ENCODE data around the gene VSIG10L2. TPM values are rescaled to one million over a fixed set of nuclear protein-coding genes. Genes with fewer than 3 reads are reported as not detected.

Gene VSIG10L2
- total and polyA plus RNA-seq, 12 donors, result 0.15 to 0.38 (median 0.35) TPM; not detected in 9

DNA sequence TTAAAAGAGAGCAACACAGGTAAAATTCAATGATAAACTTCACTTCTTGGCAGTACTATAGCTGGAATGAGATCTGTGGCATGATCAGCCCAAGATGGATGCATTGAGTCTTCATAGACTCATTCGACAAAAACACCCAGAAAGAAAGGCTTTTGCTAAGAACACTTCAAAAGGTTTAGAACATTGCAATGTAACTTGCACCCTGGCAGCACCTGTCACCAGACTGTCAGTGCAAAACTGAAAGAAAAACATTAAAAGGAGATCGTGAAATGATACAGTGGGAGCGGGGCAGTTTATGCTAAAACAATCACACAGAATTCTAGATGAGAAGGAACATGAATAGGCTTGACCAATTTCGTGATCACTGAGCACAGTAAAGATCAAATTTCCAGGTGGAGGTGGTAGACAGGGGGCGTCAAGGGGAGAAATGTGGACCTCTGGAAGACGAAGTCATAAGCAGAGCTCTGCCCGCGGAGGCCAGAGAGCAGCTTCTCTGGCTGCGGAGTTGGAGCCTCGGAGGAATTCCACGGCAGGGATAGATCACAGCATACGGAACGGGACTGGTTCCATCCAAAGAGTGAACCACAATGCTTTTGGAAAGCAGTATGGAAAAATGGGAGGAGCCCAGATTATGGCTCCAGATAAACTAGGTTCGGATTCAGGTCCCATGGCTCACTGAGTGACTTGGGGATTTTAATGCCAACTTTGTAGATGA, 11.9 kb downstream of the VSIG10L2 start:
- H3K27ac ChIP-seq, result no peak overlapping the region
- DNase-seq (no peak), ATAC-seq (no peak)
- H3K36me3 ChIP-seq, result peaks cover 0 to 33% (median 0%) of the 10 kb centered on the region in 9 donors
- TF ChIP-seq, protein P1, sequence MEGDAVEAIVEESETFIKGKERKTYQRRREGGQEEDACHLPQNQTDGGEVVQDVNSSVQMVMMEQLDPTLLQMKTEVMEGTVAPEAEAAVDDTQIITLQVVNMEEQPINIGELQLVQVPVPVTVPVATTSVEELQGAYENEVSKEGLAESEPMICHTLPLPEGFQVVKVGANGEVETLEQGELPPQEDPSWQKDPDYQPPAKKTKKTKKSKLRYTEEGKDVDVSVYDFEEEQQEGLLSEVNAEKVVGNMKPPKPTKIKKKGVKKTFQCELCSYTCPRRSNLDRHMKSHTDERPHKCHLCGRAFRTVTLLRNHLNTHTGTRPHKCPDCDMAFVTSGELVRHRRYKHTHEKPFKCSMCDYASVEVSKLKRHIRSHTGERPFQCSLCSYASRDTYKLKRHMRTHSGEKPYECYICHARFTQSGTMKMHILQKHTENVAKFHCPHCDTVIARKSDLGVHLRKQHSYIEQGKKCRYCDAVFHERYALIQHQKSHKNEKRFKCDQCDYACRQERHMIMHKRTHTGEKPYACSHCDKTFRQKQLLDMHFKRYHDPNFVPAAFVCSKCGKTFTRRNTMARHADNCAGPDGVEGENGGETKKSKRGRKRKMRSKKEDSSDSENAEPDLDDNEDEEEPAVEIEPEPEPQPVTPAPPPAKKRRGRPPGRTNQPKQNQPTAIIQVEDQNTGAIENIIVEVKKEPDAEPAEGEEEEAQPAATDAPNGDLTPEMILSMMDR (IDR thresholded peaks at IDR 0.05), result no peak
- H3K27me3 ChIP-seq, result peaks cover 0 to 6% (median 0%) of the 10 kb centered on the region in 7 donors
- WGBS, 2 donors, result 87 to 92% methylated on average over 14 of the region's 14 CpGs
- intact Hi-C loops (cut with DNase I), result loop anchor here in 1 of 10 donors (10.0 kb wide), 1 partner anchor 67 kb away; no protein-coding TSS in a partner anchor
- H3K4me3 ChIP-seq, result no peak overlapping the region
- peaks cover 0 to 8% (median 4%) of the 10 kb centered on the region in 9 donors for H3K4me1 ChIP-seq
- H3K9me3 ChIP-seq, result peaks cover 0 to 13% (median 4%) of the 10 kb centered on the region in 11 donors

DNA sequence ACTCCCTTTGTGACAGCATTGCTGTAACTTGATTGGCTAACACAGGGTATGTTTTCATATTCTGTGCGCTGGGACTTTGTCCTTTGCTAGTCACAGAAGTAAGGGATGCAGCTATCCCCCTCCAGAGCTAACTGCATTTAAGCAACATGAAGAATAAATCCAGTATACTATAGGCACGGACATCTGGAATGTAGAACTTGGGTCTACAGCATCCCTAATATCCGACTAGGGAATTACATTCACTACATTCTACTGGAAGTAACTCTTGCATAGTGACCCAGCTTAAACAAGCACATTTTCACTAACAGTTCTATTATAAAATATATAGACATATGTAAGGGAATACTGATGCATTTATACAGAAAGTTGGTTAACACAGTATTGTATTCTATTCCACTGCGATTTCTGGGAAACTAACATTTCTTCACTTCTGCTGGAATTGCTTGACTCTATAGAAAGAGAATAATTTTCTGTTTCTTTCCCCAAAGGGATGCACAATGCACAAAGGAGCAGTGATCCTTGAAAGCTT, 13.1 kb downstream of the VSIG10L2 start:
- peaks cover 0 to 21% (median 7%) of the 10 kb centered on the region in 11 donors for H3K9me3 ChIP-seq
- H3K4me3 ChIP-seq, result no peak overlapping the region
- intact Hi-C loops (cut with DNase I), result loop anchor here in 1 of 10 donors (10.0 kb wide), 1 partner anchor 66 kb away; no protein-coding TSS in a partner anchor
- no peak overlapping the region for H3K27ac ChIP-seq
- WGBS, 2 donors, result 87 to 92% methylated on average over 4 of the region's 4 CpGs
- no peaks in the 10 kb centered on the region for H3K4me1 ChIP-seq
- peaks cover 0 to 37% (median 0%) of the 10 kb centered on the region in 9 donors for H3K36me3 ChIP-seq
- ATAC-seq (no peak), DNase-seq (no peak)
- TF ChIP-seq, protein P1 (IDR thresholded peaks at IDR 0.05), result no peak
- no peaks in the 10 kb centered on the region for H3K27me3 ChIP-seq

DNA sequence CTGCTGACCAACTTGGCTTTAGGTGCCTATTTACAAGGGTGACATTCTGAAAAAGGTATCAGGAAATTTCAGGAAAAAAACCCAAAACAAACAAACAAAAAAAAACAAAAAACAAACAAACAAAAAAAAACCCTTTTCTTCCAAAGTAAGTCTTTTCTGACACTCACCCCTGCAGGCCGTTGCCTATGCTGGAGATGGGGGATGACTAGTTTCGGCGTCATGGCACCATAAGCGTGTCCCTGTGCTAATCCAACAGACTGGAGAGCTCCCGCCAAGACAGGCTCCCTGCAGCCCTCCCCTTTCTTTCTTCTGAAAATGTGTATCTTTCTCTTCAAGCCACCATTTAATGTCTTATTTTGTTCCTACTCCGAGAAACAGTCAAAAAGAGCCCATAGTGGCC, 13.7 kb downstream of the VSIG10L2 start:
- TF ChIP-seq, protein P1 (IDR thresholded peaks at IDR 0.05), result no peak
- intact Hi-C loops (cut with DNase I), result loop anchor here in 1 of 10 donors (10.0 kb wide), 1 partner anchor 65 kb away; no protein-coding TSS in a partner anchor
- no peaks in the 10 kb centered on the region for H3K4me1 ChIP-seq
- WGBS, 2 donors, result 98 to 99% methylated on average over 6 of the region's 6 CpGs
- ATAC-seq, result no peak
- H3K27me3 ChIP-seq, result no peaks in the 10 kb centered on the region
- peaks cover 0 to 21% (median 7%) of the 10 kb centered on the region in 11 donors for H3K9me3 ChIP-seq
- no peak overlapping the region for H3K4me3 ChIP-seq
- no peak overlapping the region for H3K27ac ChIP-seq
- peaks cover 0 to 37% (median 0%) of the 10 kb centered on the region in 9 donors for H3K36me3 ChIP-seq
- no peak for DNase-seq

DNA sequence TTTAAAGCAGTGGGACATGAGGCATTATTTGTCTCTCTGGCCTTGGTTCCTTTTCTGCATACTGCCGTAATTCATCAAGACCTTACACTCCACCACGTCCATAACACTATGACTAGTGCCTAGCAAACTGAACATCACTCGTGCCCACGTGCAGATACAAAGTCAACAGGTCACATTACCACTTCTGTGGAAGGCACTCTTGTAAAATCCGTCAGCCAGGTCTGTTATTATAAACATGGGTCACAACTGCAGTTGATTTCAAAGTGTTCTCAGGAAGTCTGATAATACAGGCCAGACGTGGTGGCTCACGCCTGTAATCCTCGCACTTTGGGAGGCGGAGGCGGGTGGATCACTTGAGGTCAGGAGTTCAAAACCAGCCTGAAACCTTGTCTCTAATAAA, 14.1 kb downstream of the VSIG10L2 start:
- no peak overlapping the region for H3K4me3 ChIP-seq
- no peaks in the 10 kb centered on the region for H3K27me3 ChIP-seq
- H3K36me3 ChIP-seq, result peaks cover 0 to 37% (median 0%) of the 10 kb centered on the region in 9 donors
- H3K4me1 ChIP-seq, result no peaks in the 10 kb centered on the region
- TF ChIP-seq, protein P1 (IDR thresholded peaks at IDR 0.05), result no peak
- no peak overlapping the region for H3K27ac ChIP-seq
- no peak for DNase-seq
- peaks cover 0 to 21% (median 7%) of the 10 kb centered on the region in 11 donors for H3K9me3 ChIP-seq
- intact Hi-C loops (cut with DNase I), result loop anchor here in 2 of 10 donors (10.0 kb wide), 1 partner anchor 65 kb away; no protein-coding TSS in a partner anchor
- no peak for ATAC-seq
- 94 to 95% methylated on average over 10 of the region's 10 CpGs for WGBS, 2 donors

Measured in heart right ventricle (tissue), 16 donors.